Heart left ventricle (tissue), 16 donors: Measurements from ENCODE around the gene TIMP1. TPM values are rescaled to one million over a fixed set of nuclear protein-coding genes. Genes with fewer than 3 reads are reported as not detected.

Experiments
- ATAC-seq, 4 donors: fragments of 200-7000 bp; cut with Tn5 transposase; one replicate each; pipeline ENCODE4 v1.9.1; 2020 to 2022; ENCODE audit warnings: moderate library complexity in 4 of 4, mild to moderate bottlenecking in 3 of 4, moderate number of reproducible peaks in 1 of 4
- DNase-seq, 5 donors: peaks; one replicate each; pipeline ENCODE4 v3.0.0-alpha.2; 2020
- H3K27ac ChIP-seq, 12 donors: fragments of 200-600 bp; sonication (generic) in 4 of 12; one replicate each; pipeline versions ENCODE4 v1.5.0 to v1.8.0; 2016 to 2022; ENCODE audit warnings: mild to moderate bottlenecking in 2 of 12
- H3K27me3 ChIP-seq, 9 donors: fragments of 200-600 bp; sonication (generic) in 2 of 9; one replicate each; pipeline versions ENCODE4 v1.5.1 to v1.8.0; 2016 to 2022; ENCODE audit warnings: mild to moderate bottlenecking in 3 of 9
- H3K36me3 ChIP-seq, 9 donors: fragments of 200-600 bp; sonication (generic) in 2 of 9; one replicate each; pipeline versions ENCODE4 v1.5.0 to v1.8.0; 2018 to 2022; ENCODE audit warnings: mild to moderate bottlenecking in 2 of 9
- H3K4me1 ChIP-seq, 12 donors: fragments of 200-600 bp; sonication (generic) in 4 of 12; one replicate each; pipeline versions ENCODE4 v1.5.0 to v1.8.0; 2016 to 2022; ENCODE audit warnings: mild to moderate bottlenecking in 3 of 12
- H3K4me3 ChIP-seq, 12 donors: fragments of 200-600 bp; sonication (generic) in 4 of 12; one replicate each; pipeline versions ENCODE4 v1.5.0 to v1.8.0; 2017 to 2022; ENCODE audit warnings: mild to moderate bottlenecking in 9 of 12, moderate library complexity in 4 of 12
- H3K9me3 ChIP-seq, 12 donors: fragments of 200-600 bp; sonication (generic) in 4 of 12; one replicate each; pipeline versions ENCODE4 v1.5.0 to v1.8.0; 2016 to 2022; ENCODE audit warnings: mild to moderate bottlenecking in 1 of 12
- POLR2A ChIP-seq, 2 donors: fragments of 450-650 bp; IDR thresholded peaks; one replicate each; pipeline ENCODE4 v1.6.1; 2017; ENCODE audit warnings: antibody characterized with exemption in 2 of 2, mild to moderate bottlenecking in 2 of 2, moderate library complexity in 2 of 2
- WGBS, 4 donors: extraction: QIAGEN DNeasy Blood & Tissue Kit in 2 of 4; methylation state at CpG; one replicate each; pipeline versions ENCODE4 v1.1.5 to v1.1.7; 2013 to 2018; 5-methylcytosine and 5-hydroxymethylcytosine counted together
- intact Hi-C, 10 donors: fragments of 100-400 bp; cut with DNase I; formaldehyde crosslinking; loops; one replicate each; pipeline versions ENCODE4 v1.11.1 to v1.14.2; 2022
- polyA plus RNA-seq, 2 donors: library from polyadenylated mRNA; stranded (reverse); fragments of 200-250 nt; gene quantifications; one replicate each; pipeline ENCODE4 v1.2.3, GENCODE V29; 2013
- total RNA-seq, 9 donors: library from RNA; depleted of rRNA in 2 of 9; stranded (reverse); fragments of >200 nt in 2 of 9; fragmentation: NEBNext Ultra II Directional in 3 of 9; extraction: Animal tissue kit (Norgen Biotek cat#: 25700) in 3 of 9; gene quantifications; one replicate each; pipeline versions ENCODE4 v1.1.0 to v1.2.4, GENCODE V29; 2016 to 2023
- TF ChIP-seq, protein P1 (sequence below), 12 donors: fragments of 200-600 bp; sonication (generic) in 4 of 12; IDR thresholded peaks; one replicate each; pipeline versions ENCODE4 v1.5.0 to v1.8.0; 2018 to 2022; ENCODE audit warnings: antibody characterized with exemption in 12 of 12, mild to moderate bottlenecking in 5 of 12
- donor health status: ischemic (EF 13 %, LVEDD 7.1; RV severe dilation, severe dysfunction).
- donor health status: healthy with polysubstance abuse.
- donor health status: DM: no; HTN: yes; CAD: no.
- donor health status: DM: no; HTN: no; CAD: no.
- donor health status: ischemic (EF 25% LVEDD 6.9; RV normal size, moderate dysfunction).
- donor health status: ischemic (EF 25% LVEDD 5.7; RV mildly dilated, moderate dysfunction).
- donor health status: healthy.
- donor health status: DM: yes; HTN: yes; CAD: no.
- donor health status: ischemic (EF 35%, LVEDD 5.7; RV mildly dilated, moderate dysfunction).
- donor health status: nonischemic (EF 11% LVEDD 7.7; RV severe dilation, severe dysfunction).
- donor health status: DM: yes; HTN: yes; CAD: no.
- donor health status: PGD.
- donor health status: ischemic (EF 29% LVEDD 5.4; RV normal size, mild dysfunction).
- donor health status: nonischemic (EF 23%, LVEDD 6.1; RV moderate dilation, normal function).

TIMP1 gene
- total and polyA plus RNA-seq, 11 donors = 52.5 to 864 (median 177) TPM

DNA sequence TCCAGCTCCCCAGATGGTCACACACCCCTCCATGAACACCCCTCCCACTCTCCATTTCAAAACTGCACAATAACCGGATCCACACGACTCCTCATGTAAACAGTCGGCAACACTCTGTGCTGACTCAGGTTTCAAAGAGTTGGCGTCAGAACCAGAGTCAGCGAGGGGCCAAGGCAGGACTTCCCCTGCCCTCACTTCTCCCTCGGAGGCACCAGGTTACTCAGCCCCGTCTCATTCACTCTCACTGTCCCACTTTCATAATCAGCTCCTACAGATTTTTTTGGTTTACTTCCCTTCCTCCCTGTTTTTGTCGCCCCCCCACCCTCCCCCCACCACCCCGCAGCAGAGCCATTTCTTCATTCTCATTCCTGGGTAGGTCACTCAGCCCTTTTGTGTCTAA is 2.7 kb upstream of the TIMP1 start:
- DNase-seq = no peak
- 74 to 80% (median 78%) methylated on average over 9 of the region's 9 CpGs for WGBS, 4 donors
- no peaks in the 10 kb centered on the region for H3K36me3 ChIP-seq
- no peak for TF ChIP-seq POLR2A (IDR thresholded peaks at IDR 0.05)
- TF ChIP-seq, protein P1, sequence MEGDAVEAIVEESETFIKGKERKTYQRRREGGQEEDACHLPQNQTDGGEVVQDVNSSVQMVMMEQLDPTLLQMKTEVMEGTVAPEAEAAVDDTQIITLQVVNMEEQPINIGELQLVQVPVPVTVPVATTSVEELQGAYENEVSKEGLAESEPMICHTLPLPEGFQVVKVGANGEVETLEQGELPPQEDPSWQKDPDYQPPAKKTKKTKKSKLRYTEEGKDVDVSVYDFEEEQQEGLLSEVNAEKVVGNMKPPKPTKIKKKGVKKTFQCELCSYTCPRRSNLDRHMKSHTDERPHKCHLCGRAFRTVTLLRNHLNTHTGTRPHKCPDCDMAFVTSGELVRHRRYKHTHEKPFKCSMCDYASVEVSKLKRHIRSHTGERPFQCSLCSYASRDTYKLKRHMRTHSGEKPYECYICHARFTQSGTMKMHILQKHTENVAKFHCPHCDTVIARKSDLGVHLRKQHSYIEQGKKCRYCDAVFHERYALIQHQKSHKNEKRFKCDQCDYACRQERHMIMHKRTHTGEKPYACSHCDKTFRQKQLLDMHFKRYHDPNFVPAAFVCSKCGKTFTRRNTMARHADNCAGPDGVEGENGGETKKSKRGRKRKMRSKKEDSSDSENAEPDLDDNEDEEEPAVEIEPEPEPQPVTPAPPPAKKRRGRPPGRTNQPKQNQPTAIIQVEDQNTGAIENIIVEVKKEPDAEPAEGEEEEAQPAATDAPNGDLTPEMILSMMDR (IDR thresholded peaks at IDR 0.05) = no peak
- ATAC-seq = peak in 1 of 4 donors; percentile 36
- no peak overlapping the region for H3K4me3 ChIP-seq
- peaks cover 0 to 21% (median 0%) of the 10 kb centered on the region in 12 donors for H3K4me1 ChIP-seq
- H3K27me3 ChIP-seq = peaks cover 0 to under 1% (median 0%) of the 10 kb centered on the region in 9 donors
- intact Hi-C loops = no loop called here
- H3K27ac ChIP-seq = peak overlapping the region in 1 of 12 donors; percentile 55
- H3K9me3 ChIP-seq = no peaks in the 10 kb centered on the region

DNA sequence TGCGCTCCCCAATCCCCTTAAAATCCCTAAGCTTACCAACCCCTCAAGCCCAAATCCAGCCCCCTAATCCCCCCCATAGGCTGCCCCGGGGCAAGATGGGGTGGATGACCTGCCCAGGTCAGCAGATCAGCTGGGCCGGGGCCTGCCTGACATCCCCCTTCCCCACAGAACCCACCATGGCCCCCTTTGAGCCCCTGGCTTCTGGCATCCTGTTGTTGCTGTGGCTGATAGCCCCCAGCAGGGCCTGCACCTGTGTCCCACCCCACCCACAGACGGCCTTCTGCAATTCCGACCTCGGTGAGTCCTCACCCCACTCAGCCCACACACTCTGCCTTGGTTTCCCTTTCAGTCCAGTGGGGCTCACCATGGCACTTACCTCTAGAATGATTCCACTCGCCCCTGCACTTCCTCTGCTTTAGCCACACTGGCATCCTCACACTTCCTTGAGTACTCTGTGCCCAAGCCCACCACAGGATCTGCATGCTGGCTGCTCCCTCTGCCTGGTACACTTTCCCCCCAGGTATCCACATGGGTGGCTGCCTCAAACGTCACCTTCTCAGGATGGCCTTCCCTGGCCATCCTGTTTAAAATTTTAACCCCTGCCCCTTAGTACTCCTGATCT is 1.1 kb downstream of the TIMP1 start:
- ATAC-seq (no peak), DNase-seq (no peak)
- intact Hi-C loops = loop anchor here in 2 of 10 donors (5.0 to 10.0 kb wide), 2 partner anchors 34 to 61 kb away; partner anchors contain the start of gene SYN1 (in 1 of the 2)
- 60 to 65% (median 62%) methylated on average over 8 of the region's 8 CpGs for WGBS, 4 donors
- H3K4me3 ChIP-seq = peak overlapping the region in 8 of 12 donors; percentile 9 to 69 (median 58)
- peaks cover 0 to 14% (median 0%) of the 10 kb centered on the region in 9 donors for H3K36me3 ChIP-seq
- no peak for TF ChIP-seq POLR2A (IDR thresholded peaks at IDR 0.05)
- H3K27me3 ChIP-seq = peaks cover 0 to under 1% (median 0%) of the 10 kb centered on the region in 9 donors
- no peaks in the 10 kb centered on the region for H3K9me3 ChIP-seq
- peaks cover 0 to 15% (median 0%) of the 10 kb centered on the region in 12 donors for H3K4me1 ChIP-seq
- H3K27ac ChIP-seq = peak overlapping the region in 8 of 12 donors; percentile 28 to 91 (median 60)

DNA sequence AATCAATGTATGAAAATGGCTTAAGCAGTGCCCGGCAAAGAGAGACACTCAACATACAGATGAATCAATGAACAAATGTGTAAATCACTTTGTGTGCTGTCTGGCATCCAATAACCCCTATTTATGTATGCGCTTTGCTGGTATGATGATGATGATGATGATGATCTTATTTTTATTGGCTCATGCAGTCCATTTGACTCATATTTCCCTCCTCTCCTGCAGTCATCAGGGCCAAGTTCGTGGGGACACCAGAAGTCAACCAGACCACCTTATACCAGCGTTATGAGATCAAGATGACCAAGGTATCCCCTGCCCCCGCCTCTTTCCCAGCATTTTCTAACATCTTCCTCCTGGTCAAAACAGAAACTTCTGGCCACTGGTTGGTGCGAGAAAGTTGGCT is 2.5 kb downstream of the TIMP1 start:
- ATAC-seq = no peak
- H3K27ac ChIP-seq = no peak overlapping the region
- peaks cover 0 to 14% (median 0%) of the 10 kb centered on the region in 9 donors for H3K36me3 ChIP-seq
- WGBS, 4 donors = 70 to 82% (median 77%) methylated on average over 6 of the region's 6 CpGs
- H3K27me3 ChIP-seq = peaks cover 0 to 2% (median 0%) of the 10 kb centered on the region in 9 donors
- intact Hi-C loops = loop anchor here in 2 of 10 donors (5.0 to 10.0 kb wide), 2 partner anchors 33 to 60 kb away; partner anchors contain the start of gene SYN1 (in 1 of the 2)
- H3K4me1 ChIP-seq = peaks cover 0 to 8% (median 0%) of the 10 kb centered on the region in 12 donors
- TF ChIP-seq POLR2A (IDR thresholded peaks at IDR 0.05) = no peak
- TF ChIP-seq, protein P1 (IDR thresholded peaks at IDR 0.05) = no peak
- no peaks in the 10 kb centered on the region for H3K9me3 ChIP-seq
- H3K4me3 ChIP-seq = peak overlapping the region in 2 of 12 donors; percentile 16 to 63
- no peak for DNase-seq

DNA sequence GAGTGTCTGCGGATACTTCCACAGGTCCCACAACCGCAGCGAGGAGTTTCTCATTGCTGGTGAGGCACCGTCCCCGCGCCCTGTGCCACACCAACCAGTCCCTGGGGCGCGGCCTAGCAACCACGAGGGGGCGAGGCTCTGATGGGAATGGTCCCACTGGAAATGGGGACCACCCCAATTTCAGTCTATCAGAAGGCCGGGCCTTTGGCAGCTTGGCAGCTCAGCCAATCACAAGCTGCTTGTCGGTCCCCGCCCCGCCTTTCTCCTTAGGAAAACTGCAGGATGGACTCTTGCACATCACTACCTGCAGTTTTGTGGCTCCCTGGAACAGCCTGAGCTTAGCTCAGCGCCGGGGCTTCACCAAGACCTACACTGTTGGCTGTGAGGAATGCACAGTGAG is 3.0 kb downstream of the TIMP1 start:
- H3K36me3 ChIP-seq = peaks cover 0 to 14% (median 0%) of the 10 kb centered on the region in 9 donors
- intact Hi-C loops = loop anchor here in 1 of 10 donors (10.0 kb wide), 1 partner anchor 60 kb away; no protein-coding TSS in a partner anchor
- no peak for ATAC-seq
- no peak for DNase-seq
- no peak overlapping the region for H3K27ac ChIP-seq
- no peak for TF ChIP-seq POLR2A (IDR thresholded peaks at IDR 0.05)
- TF ChIP-seq, protein P1 (IDR thresholded peaks at IDR 0.05) = no peak
- peak overlapping the region in 2 of 12 donors; percentile 3 to 63 for H3K4me3 ChIP-seq
- no peaks in the 10 kb centered on the region for H3K9me3 ChIP-seq
- 61 to 80% (median 74%) methylated on average over 15 to 16 of the region's 16 CpGs for WGBS, 4 donors
- H3K27me3 ChIP-seq = peaks cover 0 to 2% (median 0%) of the 10 kb centered on the region in 9 donors
- peaks cover 0 to 8% (median 0%) of the 10 kb centered on the region in 12 donors for H3K4me1 ChIP-seq
